HG03139 (cell line): ENCODE data around the gene CDK15.

ENCODE experiments used
- ATAC-seq: cut with Tn5 transposase; IDR thresholded peaks from one replicate; pipeline ENCODE4 v1.9.1; 2021; ENCODE audit not compliant: unreplicated experiment

CDK15 gene

DNA sequence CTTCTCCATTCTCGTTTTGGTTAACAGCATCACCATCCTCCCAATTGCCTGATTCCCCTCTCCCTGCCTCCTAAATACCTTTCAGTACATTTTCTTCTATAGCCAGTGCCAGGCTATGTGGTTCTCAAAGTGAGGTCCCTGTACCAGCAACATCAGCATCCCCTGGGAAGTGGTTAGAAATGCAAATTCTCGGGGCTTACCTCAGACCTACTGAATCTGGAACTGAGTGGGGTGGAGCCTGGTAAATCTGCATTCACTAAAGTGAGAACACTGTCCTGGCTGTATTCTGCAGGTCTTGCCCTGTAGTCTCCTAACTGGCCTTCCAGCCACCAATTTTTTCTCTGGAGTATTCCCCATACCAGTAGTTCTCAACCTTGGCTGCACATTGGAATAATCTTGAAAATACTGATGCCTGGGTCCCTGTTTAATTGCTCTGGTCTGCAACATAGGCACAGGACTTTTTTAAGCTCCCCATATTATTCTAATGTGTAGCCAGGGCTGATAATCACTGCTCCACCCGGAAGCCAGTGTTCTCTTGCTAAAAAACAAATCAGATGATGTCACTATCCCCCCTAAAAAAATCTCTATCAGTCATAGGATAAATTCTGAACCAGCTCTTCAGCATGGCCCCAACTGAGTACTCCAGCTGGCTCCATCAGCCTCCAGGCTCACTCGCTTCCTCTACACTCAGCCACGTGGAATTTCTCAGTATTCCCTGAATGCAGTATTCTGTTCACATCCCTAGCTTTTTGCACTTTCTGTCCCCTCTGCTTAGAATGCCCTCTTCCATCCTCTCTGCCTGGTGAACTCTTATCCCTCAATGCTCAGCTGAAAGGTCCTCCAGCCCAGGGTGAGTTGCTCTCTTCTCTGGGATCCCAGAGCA, 98.4 kb downstream of the CDK15 start:
- peak; percentile 91 for ATAC-seq

DNA sequence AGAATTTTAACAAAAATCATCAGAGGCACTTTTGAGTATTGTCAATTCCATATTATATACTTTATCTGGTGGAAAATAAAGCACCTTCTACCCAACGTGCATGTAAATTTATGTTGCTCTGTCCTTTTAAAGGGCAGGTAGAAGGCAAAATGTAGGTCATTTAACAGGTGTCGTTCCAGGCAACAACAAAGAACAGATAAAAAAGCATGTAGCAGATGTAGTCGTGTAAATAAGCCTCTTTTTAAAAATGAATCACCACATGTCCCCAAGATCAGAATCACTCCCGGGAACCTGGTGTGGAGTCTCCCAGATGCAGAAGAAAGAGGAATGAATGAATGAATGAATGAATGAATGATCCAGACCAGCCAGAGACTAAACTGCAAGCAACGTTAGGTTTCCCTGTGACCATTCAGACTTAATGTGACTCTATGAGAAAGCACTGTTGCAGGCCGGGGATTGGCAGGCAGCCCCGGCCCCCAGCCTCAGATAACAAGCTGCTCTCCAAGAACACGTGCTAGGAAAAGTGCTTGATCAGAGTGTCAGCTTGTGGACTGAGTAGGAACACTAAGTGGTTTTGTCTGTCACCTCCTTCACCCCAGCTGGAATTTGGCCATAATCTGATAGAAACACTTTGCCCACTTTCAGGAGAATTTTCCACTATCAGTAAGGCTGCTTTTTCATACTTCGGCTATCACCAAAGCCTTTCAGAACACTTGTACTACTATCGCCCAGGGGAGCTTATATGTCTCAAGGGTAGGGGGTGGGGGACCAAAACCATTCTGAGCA, 100.6 kb downstream of the CDK15 start:
- ATAC-seq = no peak

DNA sequence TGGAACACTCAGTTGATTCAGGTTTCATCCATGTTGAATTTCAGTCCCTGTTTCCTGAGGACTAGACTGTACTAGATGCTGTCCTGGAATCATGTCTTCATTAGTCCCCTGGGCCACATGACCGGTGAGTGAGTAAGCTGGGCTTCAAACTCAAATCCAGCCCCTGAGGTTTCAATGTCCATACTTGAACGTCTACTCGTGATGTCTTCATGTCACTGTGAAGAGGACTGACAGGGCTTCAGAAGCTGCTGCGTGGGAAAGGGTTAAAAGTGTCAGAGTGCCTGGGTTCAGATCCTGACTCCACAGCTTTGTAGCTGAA, 101.2 kb downstream of the CDK15 start:
- no peak for ATAC-seq

DNA sequence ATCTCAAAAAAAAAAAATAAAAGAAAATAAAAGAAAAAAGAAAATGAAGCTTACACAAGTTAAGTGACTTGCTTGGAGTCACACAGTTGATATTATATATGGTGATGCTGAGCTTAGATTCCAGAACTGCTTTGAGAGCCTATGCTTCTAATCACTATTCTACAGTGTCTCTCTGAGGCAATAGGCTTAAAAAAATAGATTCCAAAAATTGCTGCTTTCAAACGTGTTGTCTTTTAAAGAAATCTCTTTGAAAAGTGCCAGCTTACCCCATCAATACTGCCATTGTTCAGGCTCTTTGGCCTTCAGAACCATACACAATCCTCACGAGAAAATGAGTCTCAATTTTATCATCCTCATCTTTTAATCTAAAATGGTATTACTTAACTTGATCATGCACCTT, 102.6 kb downstream of the CDK15 start:
- ATAC-seq = no peak

DNA sequence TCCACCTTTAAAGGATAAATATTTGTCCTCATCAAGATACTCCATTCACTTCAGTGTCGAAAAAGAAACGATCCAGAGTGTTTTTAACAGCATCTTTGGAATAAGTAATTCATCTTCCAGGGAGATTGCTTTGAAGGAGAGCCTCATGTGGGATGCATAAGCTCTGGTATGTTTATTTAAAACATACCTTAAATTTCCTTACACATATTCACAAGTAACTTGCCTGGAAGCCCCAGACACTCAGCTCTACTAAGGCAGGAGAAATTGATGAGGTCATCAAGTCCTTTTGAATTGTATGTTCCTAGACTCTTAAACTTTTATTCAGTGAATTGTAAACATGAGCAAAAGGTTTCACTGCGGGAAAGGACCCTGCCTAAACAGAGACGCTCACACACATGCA, 103.0 kb downstream of the CDK15 start:
- ATAC-seq = no peak

DNA sequence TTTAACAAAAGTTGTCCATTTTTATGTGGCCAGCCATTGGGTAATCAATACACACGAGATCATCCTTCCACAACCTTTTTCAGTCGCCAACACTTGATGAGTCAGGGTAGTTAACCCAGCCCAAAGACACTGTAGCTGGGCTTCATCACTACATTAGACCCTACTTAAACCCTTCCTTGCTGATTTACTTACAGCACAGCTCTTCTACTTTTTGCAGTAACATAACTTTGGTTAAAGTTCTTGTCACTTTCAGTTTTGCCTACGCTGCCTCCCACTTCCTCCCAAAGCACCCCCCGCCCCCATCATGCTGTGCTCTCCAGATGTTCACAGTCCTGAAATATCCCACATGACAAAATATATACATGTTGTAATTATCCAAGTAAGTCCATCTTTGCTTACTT, 103.6 kb downstream of the CDK15 start:
- no peak for ATAC-seq

DNA sequence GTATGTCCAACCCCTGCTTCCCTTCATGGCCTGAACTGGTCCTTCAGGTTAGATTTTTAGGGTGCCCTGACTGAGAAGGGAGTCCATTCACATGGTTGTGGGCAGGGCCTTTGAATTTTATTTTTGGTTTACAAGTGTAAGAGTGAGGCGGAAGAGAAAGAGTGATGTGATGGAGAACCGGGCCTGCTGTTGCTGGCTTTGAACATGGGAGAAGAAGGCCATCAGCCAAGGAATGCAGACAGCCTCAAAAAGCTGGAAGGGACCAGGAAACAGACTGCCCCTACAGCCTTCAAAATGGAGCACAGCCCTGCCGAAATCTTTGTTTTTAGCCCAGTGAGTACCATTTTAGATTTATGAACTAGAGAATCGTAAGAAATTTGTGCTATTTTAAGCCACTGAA, 105.0 kb downstream of the CDK15 start:
- ATAC-seq = no peak

DNA sequence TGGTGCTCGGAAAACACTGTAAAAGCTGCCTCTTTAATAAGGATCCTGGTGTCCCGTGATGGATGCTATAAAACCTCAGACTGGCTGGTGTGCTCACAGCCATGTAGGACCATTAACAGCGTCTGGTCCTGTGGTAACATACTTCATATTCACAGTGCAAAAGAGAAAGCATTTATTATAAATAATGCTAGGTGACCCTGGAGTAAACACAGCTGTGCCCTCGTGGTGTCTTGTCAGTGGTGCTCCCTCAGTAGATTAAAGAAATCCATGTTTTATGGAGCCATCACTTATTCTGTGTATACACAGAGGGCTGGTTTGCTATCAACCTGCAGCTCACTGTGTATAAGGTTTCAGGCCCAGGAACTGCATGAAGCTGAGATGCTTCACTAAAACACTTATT, 106.9 kb downstream of the CDK15 start:
- no peak for ATAC-seq

DNA sequence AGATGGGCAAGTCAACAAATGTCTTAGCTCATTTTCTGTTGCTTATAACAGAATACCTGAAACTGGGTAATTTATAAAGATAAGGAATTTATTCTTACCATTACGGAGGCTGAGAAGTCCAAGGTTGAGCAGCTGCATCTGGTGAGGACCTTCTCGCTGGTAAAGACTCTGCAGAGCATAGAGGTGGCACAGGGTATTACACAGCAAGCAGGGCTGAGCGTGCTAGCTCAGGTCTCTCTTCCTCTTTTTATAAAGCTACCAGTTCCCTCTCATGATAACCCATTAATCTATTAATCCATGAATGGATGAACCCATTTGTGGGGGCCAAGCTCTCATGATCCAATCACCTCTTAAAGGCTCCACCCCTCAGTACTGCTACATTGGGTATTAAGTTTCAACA, 109.1 kb downstream of the CDK15 start:
- ATAC-seq = peak; percentile 88

DNA sequence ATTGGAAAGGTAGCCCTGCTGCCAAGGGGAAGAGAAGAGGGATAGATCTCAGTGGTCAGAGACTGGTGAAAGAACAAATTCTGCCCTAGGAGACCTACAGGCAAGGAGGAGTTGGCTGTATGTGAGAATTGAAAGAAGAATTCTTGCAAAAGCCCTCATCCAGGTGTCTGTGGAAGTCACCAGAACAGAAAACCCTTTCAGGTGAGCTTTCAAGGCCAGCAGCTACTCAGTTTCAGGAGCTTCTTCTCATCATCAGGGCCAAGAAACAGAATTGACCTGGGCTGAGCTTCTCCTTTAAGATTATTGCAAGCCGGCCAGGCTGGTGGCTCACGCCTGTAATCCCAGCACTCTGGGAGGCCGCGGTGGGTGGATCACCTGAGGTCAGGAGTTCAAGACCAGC, 110.2 kb downstream of the CDK15 start:
- no peak for ATAC-seq

DNA sequence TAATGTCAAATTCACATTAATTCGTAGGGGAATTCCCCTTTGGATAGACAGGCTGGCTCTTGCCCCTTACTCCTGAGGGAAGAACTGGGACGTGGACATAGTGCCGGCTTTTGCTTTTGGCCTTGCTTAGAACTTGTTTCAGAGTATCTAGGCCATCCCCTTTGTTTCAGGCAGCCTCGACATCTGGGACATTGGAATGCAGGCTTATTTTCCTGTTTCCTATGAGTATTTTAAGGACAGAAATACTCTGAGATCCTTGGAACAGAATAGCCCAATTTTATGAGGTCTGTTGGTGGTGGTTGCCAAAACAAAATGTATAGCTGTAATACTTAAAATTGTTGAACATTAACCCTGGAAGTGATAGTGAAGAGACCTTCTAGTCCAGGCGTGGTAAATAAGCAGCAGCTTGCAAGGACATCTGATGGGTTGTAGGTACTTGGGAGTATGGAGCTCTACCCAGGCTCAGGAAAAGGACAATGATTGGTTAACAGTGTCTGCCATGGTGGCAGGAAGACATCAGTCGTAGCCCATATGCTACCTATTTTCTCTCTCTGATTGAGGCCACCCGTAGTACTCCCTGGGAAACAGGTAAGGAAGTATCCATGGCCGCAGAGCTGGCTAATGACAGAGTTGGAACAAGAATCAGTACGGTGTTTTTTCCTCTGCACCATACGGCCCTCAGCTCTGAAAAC, 112.4 kb downstream of the CDK15 start:
- no peak for ATAC-seq

DNA sequence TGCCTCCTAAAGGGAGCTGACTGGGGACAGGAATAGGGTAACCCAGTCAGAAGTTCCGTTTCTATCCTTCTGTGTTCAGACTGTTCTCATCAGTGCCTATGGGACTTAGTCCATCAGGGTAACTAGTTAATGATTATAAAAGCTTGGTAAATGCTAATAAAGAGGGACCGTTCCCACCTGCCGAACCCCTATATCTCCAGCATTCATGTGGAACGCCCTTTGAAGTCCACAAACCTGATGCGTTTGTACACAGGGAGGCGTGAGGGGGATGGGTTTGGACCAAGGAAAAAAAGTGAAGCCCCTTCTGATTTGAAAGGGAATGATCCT, 112.9 kb downstream of the CDK15 start:
- ATAC-seq = no peak

DNA sequence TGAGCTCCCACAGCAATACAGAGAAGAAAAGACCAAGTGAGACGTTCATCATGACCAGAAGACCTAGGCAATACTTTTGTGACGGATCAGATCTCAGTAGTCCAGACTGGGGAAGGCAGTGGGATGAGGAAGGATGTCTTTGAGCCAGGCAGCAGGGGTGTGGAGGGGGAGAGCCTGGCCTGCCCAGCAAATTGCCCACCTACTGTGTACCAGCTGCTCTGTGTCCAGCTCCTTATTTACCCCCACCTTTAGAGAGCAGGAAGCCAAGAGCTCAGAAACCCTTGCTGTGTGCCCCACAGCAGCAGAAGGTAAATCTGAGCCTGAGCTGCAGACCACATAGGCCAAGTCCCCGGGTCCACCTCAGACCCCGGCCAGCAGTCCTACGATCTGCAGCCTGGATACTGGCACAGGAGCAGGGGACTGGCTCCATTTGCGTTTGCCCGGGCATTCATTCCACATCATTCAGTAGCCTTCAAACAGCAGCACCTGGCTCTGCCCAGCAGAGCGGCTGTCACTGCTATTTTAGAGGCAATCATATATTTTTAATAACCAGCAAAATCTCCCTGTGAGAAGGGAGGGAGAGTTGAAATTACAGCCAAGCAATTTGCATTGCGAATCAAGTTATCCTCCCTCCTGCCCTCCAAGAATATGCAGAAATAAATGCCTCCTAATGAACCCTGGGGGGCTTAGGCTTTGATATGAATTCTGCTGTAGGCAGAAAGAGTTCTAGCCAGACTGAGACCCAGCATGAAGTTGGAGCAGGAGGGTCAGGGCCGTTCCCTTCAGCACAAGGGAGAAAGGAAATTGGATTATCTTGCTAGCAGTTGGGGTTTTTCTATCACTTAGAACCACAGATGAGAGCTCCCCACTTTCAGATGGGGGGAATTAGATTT, 117.3 kb downstream of the CDK15 start:
- no peak for ATAC-seq

DNA sequence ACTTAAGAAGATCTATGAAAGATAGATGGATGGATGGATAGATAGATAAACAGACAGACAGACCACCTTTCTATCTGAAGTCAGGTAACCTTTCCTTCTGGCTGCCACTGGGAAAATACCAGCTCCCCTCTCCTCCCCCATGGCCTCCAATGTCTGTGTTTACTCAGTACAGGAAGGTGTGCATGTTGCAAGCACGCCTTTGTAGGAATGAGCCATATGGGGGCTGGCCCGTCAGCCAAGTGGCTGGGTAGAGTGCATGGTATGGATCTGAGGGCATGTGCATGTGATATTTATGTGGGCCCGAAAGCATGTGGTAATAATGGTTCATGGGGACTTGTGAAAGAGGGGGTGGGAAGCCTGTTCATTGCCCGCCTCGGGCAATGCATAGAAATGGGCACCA, 118.1 kb downstream of the CDK15 start:
- ATAC-seq = no peak

DNA sequence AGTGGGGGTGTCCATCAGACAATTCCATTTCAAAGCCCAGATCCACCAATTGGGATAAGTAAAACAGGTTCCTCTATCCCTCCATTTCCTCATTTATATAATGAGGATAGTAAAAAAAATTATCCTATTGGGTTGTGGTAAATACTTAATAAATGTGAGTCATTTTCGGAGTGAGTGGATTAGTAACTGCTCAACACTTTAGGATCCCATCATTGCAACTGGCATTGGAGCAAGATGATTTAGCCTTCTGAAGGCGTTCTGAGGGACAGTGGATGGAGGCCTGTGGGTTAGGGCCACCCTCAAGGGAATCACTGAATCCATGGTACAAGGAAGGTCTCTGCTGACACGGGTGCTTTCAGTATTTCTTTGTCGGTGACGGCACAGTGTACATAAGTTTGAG, 118.7 kb downstream of the CDK15 start:
- ATAC-seq = no peak

DNA sequence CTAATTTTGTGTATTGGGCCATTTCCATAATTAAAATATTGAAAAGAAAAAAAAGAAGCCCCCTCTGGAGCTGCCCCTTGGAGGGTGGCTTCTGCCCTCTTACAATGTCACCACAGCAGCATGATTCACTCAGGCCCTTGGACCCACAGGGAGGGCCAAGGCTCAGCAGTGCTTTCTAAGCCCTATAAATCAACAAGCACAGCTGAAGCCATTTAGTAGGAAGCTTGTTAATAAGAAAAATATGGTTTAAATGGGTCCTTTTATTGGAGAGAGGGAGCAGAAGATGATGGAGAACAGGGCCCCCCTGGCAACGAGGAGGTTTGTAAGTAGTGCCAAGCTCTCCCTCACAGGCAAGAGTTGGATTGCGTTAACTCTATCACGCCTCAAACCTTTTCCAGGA, 119.7 kb downstream of the CDK15 start:
- ATAC-seq = no peak

DNA sequence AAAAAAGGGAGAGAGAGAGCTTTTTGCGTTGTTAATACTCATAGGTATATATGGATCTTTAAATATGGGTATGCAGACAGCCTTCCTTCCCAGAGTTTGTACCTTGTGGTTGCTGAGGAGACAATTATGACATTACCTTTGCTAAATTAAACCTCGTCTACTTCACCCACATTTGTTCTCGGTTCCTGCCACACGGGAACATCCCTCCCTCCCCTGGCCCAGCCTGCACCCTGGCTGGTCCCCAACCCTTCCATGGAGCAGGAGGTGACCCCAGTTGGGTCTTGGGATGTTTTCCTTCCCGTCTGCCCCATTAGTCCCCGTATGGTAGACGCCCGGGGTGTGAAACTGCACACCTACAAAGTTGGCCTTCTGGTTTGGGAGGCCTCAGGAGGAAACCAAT, 122.0 kb downstream of the CDK15 start:
- no peak for ATAC-seq

DNA sequence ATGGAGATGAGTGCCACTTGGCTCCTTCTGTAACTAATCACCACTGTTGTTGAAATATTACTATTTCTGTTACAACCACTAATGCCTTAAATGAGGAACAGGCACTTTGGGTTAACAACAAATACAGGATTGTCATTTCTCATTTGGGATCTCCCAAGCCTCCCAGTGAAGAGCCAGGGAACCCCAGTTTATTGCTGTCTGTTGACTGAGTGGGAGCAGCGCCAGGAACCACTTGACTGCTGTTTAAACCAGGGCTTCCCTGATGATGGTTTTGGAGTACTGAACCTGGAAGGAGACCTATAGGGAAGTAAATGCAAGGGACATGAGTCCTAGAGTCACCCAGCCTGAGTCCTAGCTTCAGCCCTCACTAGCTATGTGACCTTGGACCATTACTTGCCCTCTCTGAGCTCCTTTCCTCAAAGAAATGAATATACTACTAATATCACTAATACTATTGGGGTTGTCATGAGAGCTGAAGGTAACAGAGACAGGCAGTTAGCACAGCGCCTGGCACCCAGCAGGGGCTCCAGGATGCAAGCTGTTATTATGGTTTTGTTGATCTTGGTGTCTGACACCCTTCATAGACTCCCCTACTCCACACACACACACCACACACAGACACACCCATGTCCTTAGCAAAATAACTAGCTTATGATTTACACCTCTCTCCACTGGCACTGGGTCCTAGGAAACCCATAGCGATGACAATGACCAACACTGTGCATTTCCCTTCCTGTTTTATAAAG, 123.1 kb downstream of the CDK15 start:
- ATAC-seq = no peak

DNA sequence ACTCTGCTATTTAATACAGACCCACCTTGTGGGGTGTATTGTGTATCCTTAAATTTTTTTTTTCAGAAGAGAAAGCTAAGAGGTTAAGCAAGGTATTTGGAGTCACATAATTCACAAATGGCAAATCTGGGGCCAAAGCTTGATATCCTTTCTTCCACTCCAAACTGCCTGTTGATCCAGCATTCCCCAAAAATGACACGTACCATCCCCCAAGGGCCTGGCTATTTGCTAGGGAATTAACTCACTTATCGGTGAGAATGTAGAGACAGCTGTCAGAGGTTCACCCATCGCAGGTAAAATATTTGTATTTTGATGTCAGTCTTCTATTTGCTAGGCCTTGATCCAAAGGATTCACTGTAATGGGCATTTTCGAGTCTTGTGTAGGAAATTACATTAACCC, 123.7 kb downstream of the CDK15 start:
- no peak for ATAC-seq

DNA sequence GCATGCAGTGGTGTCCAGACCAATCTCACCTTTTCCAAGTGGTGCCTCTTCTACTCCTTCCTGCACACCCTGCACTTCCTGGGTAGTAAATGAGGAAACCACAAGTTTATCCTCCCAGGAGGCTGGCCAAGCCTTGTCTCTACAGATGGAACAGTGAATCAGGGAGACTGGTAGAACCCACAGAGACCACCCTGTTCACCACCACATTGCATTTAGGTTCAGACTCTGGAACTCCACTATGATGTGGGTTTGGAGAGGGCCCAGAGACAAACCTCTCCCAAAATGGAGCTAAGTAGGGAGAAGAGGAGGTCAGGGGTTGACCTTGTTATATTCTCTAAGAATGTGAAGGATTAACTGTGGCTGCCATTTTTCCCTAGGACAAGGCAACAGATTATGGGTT, 124.5 kb downstream of the CDK15 start:
- ATAC-seq = no peak
